Measurements from ENCODE around the gene PRR18.

DNA sequence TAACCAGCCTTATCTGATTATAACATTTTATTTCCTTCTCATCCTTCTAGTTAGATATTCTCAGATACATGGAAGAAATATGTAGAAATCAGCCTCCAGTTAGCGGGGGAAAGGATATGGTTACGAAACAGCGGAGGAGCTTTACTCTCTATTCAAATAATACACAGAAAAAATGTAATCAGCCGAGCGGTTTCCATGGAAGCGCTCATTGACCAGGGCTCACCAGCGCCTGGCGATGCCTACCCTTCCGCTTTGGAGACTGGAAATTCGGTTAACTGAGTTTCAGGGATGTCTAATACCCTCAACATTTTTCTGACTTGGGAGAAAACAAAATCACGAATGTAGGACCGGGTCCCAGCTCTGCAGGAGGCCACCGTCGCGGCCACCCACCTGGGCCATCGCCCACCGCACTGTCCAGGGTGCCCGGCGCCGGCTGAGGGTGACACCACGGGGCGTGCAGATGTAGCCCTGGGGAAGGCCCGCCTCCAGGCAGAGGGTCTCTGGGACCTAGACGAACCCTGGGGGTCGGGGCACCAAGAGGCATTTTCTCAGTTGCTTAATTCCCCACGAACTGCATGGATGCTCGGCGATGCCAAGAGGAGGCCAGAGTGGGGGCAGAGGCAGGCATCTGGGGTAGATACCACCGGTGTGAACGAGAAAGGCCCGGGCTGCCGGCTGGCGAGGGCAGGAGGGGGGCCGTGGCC is 1.7 kb downstream of the PRR18 start:
- no peak for TF ChIP-seq POLR2A (IDR thresholded peaks at IDR 0.05)
- TF ChIP-seq CTCF (IDR thresholded peaks at IDR 0.05 in 8 of 11, conservative IDR thresholded peaks at IDR 0.05 in 3 of 11): no peak
- TF ChIP-seq POLR2AphosphoS5 (IDR thresholded peaks at IDR 0.05): no peak

All from spleen (tissue), 7 donors.